ENCODE measurements around the gene ZXDB.

GRCh38 chrX:57596109-57596508 lies 4.3 kb downstream of the ZXDB start:
- TF ChIP-seq POLR2A (IDR thresholded peaks at IDR 0.05), result no peak
- TF ChIP-seq CTCF (IDR thresholded peaks at IDR 0.05), result no peak

Measured in heart left ventricle (tissue), 13 donors.